ENCODE data around the gene MUC5AC.
A peak's percentile ranks its signal among the peaks of the same experiment; 100 is the strongest.

The MUC5AC gene

GRCh38 chr11:1122664-1123002 is 35.1 kb upstream of the MUC5AC start:
- DNase-seq = no peak

- DNase-seq = no peak
Observed at GRCh38 chr11:1123970-1124369, 33.8 kb upstream of the MUC5AC start.

GRCh38 chr11:1125803-1126202 is 31.9 kb upstream of the MUC5AC start:
- DNase-seq = no peak

GRCh38 chr11:1126491-1126926 is 31.2 kb upstream of the MUC5AC start:
- DNase-seq = no peak

GRCh38 chr11:1126935-1127663 is 30.7 kb upstream of the MUC5AC start:
- DNase-seq = no peak

- DNase-seq = no peak
Observed at GRCh38 chr11:1127664-1128162, 30.0 kb upstream of the MUC5AC start.

GRCh38 chr11:1128311-1129142 is 29.2 kb upstream of the MUC5AC start:
- DNase-seq = no peak

GRCh38 chr11:1129143-1129610 is 28.6 kb upstream of the MUC5AC start:
- no peak for DNase-seq

GRCh38 chr11:1129611-1130160 is 28.1 kb upstream of the MUC5AC start:
- no peak for DNase-seq

- no peak for DNase-seq
Observed at GRCh38 chr11:1130276-1131032, 27.3 kb upstream of the MUC5AC start.

- DNase-seq = no peak
Observed at GRCh38 chr11:1131033-1131911, 26.5 kb upstream of the MUC5AC start.

GRCh38 chr11:1134848-1135445 is 22.8 kb upstream of the MUC5AC start:
- DNase-seq = no peak

- peak; percentile 53 for DNase-seq
Observed at GRCh38 chr11:1138097-1138496, 19.7 kb upstream of the MUC5AC start.

GRCh38 chr11:1139441-1140083 is 18.2 kb upstream of the MUC5AC start:
- DNase-seq = no peak

- DNase-seq = no peak
Observed at GRCh38 chr11:1140642-1141490, 16.9 kb upstream of the MUC5AC start.

- DNase-seq = no peak
Observed at GRCh38 chr11:1146365-1146764, 11.4 kb upstream of the MUC5AC start.

GRCh38 chr11:1147792-1148191 is 10.0 kb upstream of the MUC5AC start:
- no peak for DNase-seq

- no peak for DNase-seq
Observed at GRCh38 chr11:1148752-1149180, 9.0 kb upstream of the MUC5AC start.

- DNase-seq = no peak
Observed at GRCh38 chr11:1149545-1149944, 8.2 kb upstream of the MUC5AC start.

GRCh38 chr11:1150116-1150515 is 7.6 kb upstream of the MUC5AC start:
- DNase-seq = no peak

Measured in suppressor macrophage treated with lipopolysaccharide for 4 hours (primary cell).